Left ventricle myocardium inferior (tissue), 1 donor: Measurements from ENCODE around the gene SNX32. TPM values are rescaled to one million over a fixed set of nuclear protein-coding genes. Genes with fewer than 3 reads are reported as not detected.

Source experiments
- DNase-seq: peaks from one replicate; pipeline ENCODE4 v3.0.0-alpha.2; 2020
- H3K27ac ChIP-seq: fragments of 200-600 bp; replicated peaks from 2 replicates; pipeline ENCODE4 v1.8.0; 2021
- H3K27me3 ChIP-seq: fragments of 200-600 bp; 2 replicates; pipeline ENCODE4 v1.8.0; 2021; ENCODE audit warnings: low read depth
- H3K36me3 ChIP-seq: fragments of 200-600 bp; 2 replicates; pipeline ENCODE4 v1.8.0; 2021
- H3K4me1 ChIP-seq: fragments of 200-600 bp; 2 replicates; pipeline ENCODE4 v1.8.0; 2021
- H3K4me3 ChIP-seq: fragments of 200-600 bp; 2 replicates; pipeline ENCODE4 v1.8.0; 2021; ENCODE audit warnings: mild to moderate bottlenecking, moderate library complexity
- H3K9me3 ChIP-seq: fragments of 200-600 bp; replicated peaks from 2 replicates; pipeline ENCODE4 v1.8.0; 2021
- CTCF ChIP-seq: fragments of 200-600 bp; IDR thresholded peaks from 2 replicates; pipeline ENCODE4 v1.8.0; 2021; ENCODE audit warnings: antibody characterized with exemption, mild to moderate bottlenecking, borderline replicate concordance
- intact Hi-C: fragments of 100-400 bp; cut with micrococcal nuclease; formaldehyde crosslinking; loops from one replicate; pipeline ENCODE4 v1.11.0; 2022
- total RNA-seq: library from RNA; stranded (reverse); fragmentation: NEBNext Ultra II Directional; extraction: Animal tissue kit (Norgen Biotek cat#: 25700); gene quantifications from one replicate; pipeline ENCODE4 v1.2.1, GENCODE V29; 2021
- donor health status: DM: no; HTN: yes; CAD: no; lungs with severe emphysema.

SNX32 gene
- total RNA-seq, 1 donor from 2014 or later, result not detected

GRCh38 chr11:65868076-65868667, 34.4 kb downstream of the SNX32 start:
- no peak overlapping the region for H3K27ac ChIP-seq
- TF ChIP-seq CTCF, result no peak
- intact Hi-C loops, result no loop called here
- H3K36me3 ChIP-seq, result peaks cover 62% of the 10 kb centered on the region
- no peak overlapping the region for H3K4me3 ChIP-seq
- peak; percentile 18 for DNase-seq
- no peaks in the 10 kb centered on the region for H3K27me3 ChIP-seq
- peaks cover 56% of the 10 kb centered on the region for H3K4me1 ChIP-seq
- H3K9me3 ChIP-seq, result no peaks in the 10 kb centered on the region

GRCh38 chr11:65868907-65869306, 35.1 kb downstream of the SNX32 start:
- H3K36me3 ChIP-seq, result peaks cover 55% of the 10 kb centered on the region
- H3K4me1 ChIP-seq, result peaks cover 55% of the 10 kb centered on the region
- no peaks in the 10 kb centered on the region for H3K9me3 ChIP-seq
- DNase-seq, result no peak
- no peak for TF ChIP-seq CTCF
- intact Hi-C loops, result no loop called here
- no peak overlapping the region for H3K27ac ChIP-seq
- no peak overlapping the region for H3K4me3 ChIP-seq
- H3K27me3 ChIP-seq, result no peaks in the 10 kb centered on the region

- TF ChIP-seq CTCF, result no peak
- DNase-seq, result peak; percentile 15
- Histone ChIP-seq H3K36me3 (peaks cover 46% of the 10 kb centered on the region), H3K27me3 (no peaks in the 10 kb centered on the region), H3K9me3 (no peaks in the 10 kb centered on the region), H3K27ac (peak overlapping the region; percentile 98), H3K4me3 (no peak overlapping the region), H3K4me1 (peaks cover 54% of the 10 kb centered on the region)
- intact Hi-C loops, result no loop called here
Observed at GRCh38 chr11:65869643-65870306, 36.0 kb downstream of the SNX32 start.

- H3K4me3 ChIP-seq, result peak overlapping the region; percentile 76
- H3K36me3 ChIP-seq, result peaks cover 41% of the 10 kb centered on the region
- no peak for TF ChIP-seq CTCF
- peak; percentile 12 for DNase-seq
- intact Hi-C loops, result no loop called here
- H3K27ac ChIP-seq, result peak overlapping the region; percentile 98
- peaks cover 54% of the 10 kb centered on the region for H3K4me1 ChIP-seq
- H3K9me3 ChIP-seq, result no peaks in the 10 kb centered on the region
- H3K27me3 ChIP-seq, result no peaks in the 10 kb centered on the region
Observed at GRCh38 chr11:65870307-65870658, 36.5 kb downstream of the SNX32 start.

GRCh38 chr11:65870706-65871681, 37.2 kb downstream of the SNX32 start:
- no peaks in the 10 kb centered on the region for H3K9me3 ChIP-seq
- H3K4me3 ChIP-seq, result peak overlapping the region; percentile 76
- no peaks in the 10 kb centered on the region for H3K27me3 ChIP-seq
- DNase-seq, result peak; percentile 72
- peaks cover 34% of the 10 kb centered on the region for H3K36me3 ChIP-seq
- intact Hi-C loops, result no loop called here
- H3K4me1 ChIP-seq, result peaks cover 54% of the 10 kb centered on the region
- H3K27ac ChIP-seq, result peak overlapping the region; percentile 98
- no peak for TF ChIP-seq CTCF
